SHP77 (cell line): Measurements from ENCODE around the gene LRMDA.
"Not testable (repeated sequence)": the region's sequence is repeated elsewhere in the genome, so short reads cannot be mapped to it uniquely, and the experiment has no call there.

Source experiments
- DNase-seq, 2 experiments: peaks; one replicate each; lab custom pipeline; 2025; lab: John Stamatoyannopoulos, UW

The LRMDA gene

GRCh38 chr10:76552091-76552873, 1120.9 kb downstream of the LRMDA start:
- no peak for DNase-seq

- no peak for DNase-seq
These were observed 1122.0 kb downstream of the LRMDA start for GRCh38 chr10:76553263-76554032.

GRCh38 chr10:76554033-76554408, 1122.6 kb downstream of the LRMDA start:
- DNase-seq: no peak

GRCh38 chr10:76554478-76554877, 1123.1 kb downstream of the LRMDA start:
- DNase-seq: no peak

GRCh38 chr10:76555067-76555670, 1123.7 kb downstream of the LRMDA start:
- no peak for DNase-seq

- DNase-seq: no peak
These were observed 1125.9 kb downstream of the LRMDA start for GRCh38 chr10:76557366-76557765.

- DNase-seq: no peak
These were observed 1127.2 kb downstream of the LRMDA start for GRCh38 chr10:76558586-76558985.

GRCh38 chr10:76558996-76559891, 1127.8 kb downstream of the LRMDA start:
- DNase-seq: no peak

GRCh38 chr10:76559892-76560220, 1128.4 kb downstream of the LRMDA start:
- DNase-seq: no peak

- DNase-seq: no peak
These were observed 1128.9 kb downstream of the LRMDA start for GRCh38 chr10:76560338-76560737.

- no peak for DNase-seq
These were observed 1131.9 kb downstream of the LRMDA start for GRCh38 chr10:76563286-76563685.

GRCh38 chr10:76572021-76572420, 1140.6 kb downstream of the LRMDA start:
- no peak for DNase-seq

- DNase-seq: no peak
These were observed 1145.0 kb downstream of the LRMDA start for GRCh38 chr10:76576276-76576962.

GRCh38 chr10:76577455-76577854, 1146.0 kb downstream of the LRMDA start:
- no peak for DNase-seq

GRCh38 chr10:76581506-76582256, 1150.3 kb downstream of the LRMDA start:
- DNase-seq: no peak

- DNase-seq: no peak
These were observed 1151.1 kb downstream of the LRMDA start for GRCh38 chr10:76582531-76582930.

GRCh38 chr10:76583711-76584161, 1152.3 kb downstream of the LRMDA start:
- DNase-seq: no peak

- not testable (repeated sequence) for DNase-seq
These were observed 1153.0 kb downstream of the LRMDA start for GRCh38 chr10:76584466-76584865.
